Type B pancreatic cell (in vitro differentiated cells): ENCODE measurements around the gene ASRGL1. TPM values are rescaled to one million over a fixed set of nuclear protein-coding genes. Genes with fewer than 3 reads are reported as not detected.

ENCODE experiments used
- DNase-seq: peaks from one replicate; pipeline ENCODE4 v3.0.0; 2021; ENCODE audit warnings: mixed read lengths; ENCODE audit not compliant: unreplicated experiment; ENCODE audit errors: extremely low spot score
- H3K27ac Mint-ChIP-seq: 2 replicates; pipeline ENCODE4 v1.8.0; 2021; ENCODE audit warnings: mild to moderate bottlenecking, mixed read lengths
- H3K27me3 Mint-ChIP-seq: 2 replicates; pipeline ENCODE4 v1.8.0; 2021; ENCODE audit warnings: mixed read lengths
- H3K36me3 Mint-ChIP-seq: 2 replicates; pipeline ENCODE4 v1.8.0; 2021; ENCODE audit warnings: mixed read lengths
- H3K4me1 Mint-ChIP-seq: one replicate; pipeline ENCODE4 v1.8.0; 2021; ENCODE audit warnings: mixed read lengths; ENCODE audit not compliant: unreplicated experiment
- H3K4me3 Mint-ChIP-seq: 2 replicates; pipeline ENCODE4 v1.8.0; 2021; ENCODE audit warnings: mild to moderate bottlenecking, mixed read lengths
- H3K9me3 Mint-ChIP-seq: 2 replicates; pipeline ENCODE4 v1.8.0; 2021; ENCODE audit warnings: mixed read lengths
- CTCF ChIP-seq: fragments of 200-600 bp; sonication (generic); conservative IDR thresholded peaks from 2 replicates; pipeline ENCODE4 v1.5.0; 2021; ENCODE audit warnings: antibody characterized with exemption, mild to moderate bottlenecking
- total RNA-seq: library from RNA; stranded (reverse); gene quantifications from 2 replicates; pipeline ENCODE4 v1.2.1, GENCODE V29; 2021; ENCODE audit warnings: low replicate concordance

Gene ASRGL1
- total RNA-seq, 1 donor from 2014 or later, result 48.0 TPM

- Mint-ChIP-seq H3K36me3 (no peaks in the 10 kb centered on the region), H3K27ac (no peak overlapping the region), H3K4me1 (peaks cover 15% of the 10 kb centered on the region), H3K4me3 (no peak overlapping the region), H3K27me3 (no peaks in the 10 kb centered on the region), H3K9me3 (no peaks in the 10 kb centered on the region)
- no peak for DNase-seq
- no peak for TF ChIP-seq CTCF
Observed at GRCh38 chr11:62406034-62406433, 68.8 kb downstream of the ASRGL1 start.

- TF ChIP-seq CTCF, result no peak
- Mint-ChIP-seq H3K36me3 (no peaks in the 10 kb centered on the region), H3K27ac (no peak overlapping the region), H3K4me3 (no peak overlapping the region), H3K9me3 (no peaks in the 10 kb centered on the region), H3K4me1 (peaks cover 3% of the 10 kb centered on the region), H3K27me3 (no peaks in the 10 kb centered on the region)
- DNase-seq, result no peak
Observed at GRCh38 chr11:62409831-62410230, 72.6 kb downstream of the ASRGL1 start.

GRCh38 chr11:62410972-62411371, 73.7 kb downstream of the ASRGL1 start:
- DNase-seq, result no peak
- Mint-ChIP-seq H3K4me3 (no peak overlapping the region), H3K27me3 (no peaks in the 10 kb centered on the region), H3K9me3 (no peaks in the 10 kb centered on the region), H3K36me3 (no peaks in the 10 kb centered on the region), H3K4me1 (no peaks in the 10 kb centered on the region), H3K27ac (no peak overlapping the region)
- no peak for TF ChIP-seq CTCF

GRCh38 chr11:62411524-62411923, 74.3 kb downstream of the ASRGL1 start:
- DNase-seq, result no peak
- H3K27me3 Mint-ChIP-seq, result no peaks in the 10 kb centered on the region
- H3K27ac Mint-ChIP-seq, result no peak overlapping the region
- no peaks in the 10 kb centered on the region for H3K9me3 Mint-ChIP-seq
- no peaks in the 10 kb centered on the region for H3K36me3 Mint-ChIP-seq
- TF ChIP-seq CTCF, result no peak
- H3K4me1 Mint-ChIP-seq, result no peaks in the 10 kb centered on the region
- no peak overlapping the region for H3K4me3 Mint-ChIP-seq

- Mint-ChIP-seq H3K27me3 (no peaks in the 10 kb centered on the region), H3K9me3 (no peaks in the 10 kb centered on the region), H3K36me3 (no peaks in the 10 kb centered on the region), H3K4me1 (no peaks in the 10 kb centered on the region), H3K4me3 (no peak overlapping the region), H3K27ac (no peak overlapping the region)
- no peak for TF ChIP-seq CTCF
- DNase-seq, result no peak
Observed at GRCh38 chr11:62413060-62413696, 75.9 kb downstream of the ASRGL1 start.

- TF ChIP-seq CTCF, result no peak
- Mint-ChIP-seq H3K9me3 (no peaks in the 10 kb centered on the region), H3K27me3 (no peaks in the 10 kb centered on the region), H3K4me3 (no peak overlapping the region), H3K27ac (no peak overlapping the region), H3K4me1 (peaks cover 7% of the 10 kb centered on the region), H3K36me3 (no peaks in the 10 kb centered on the region)
- no peak for DNase-seq
Observed at GRCh38 chr11:62416596-62416995, 79.3 kb downstream of the ASRGL1 start.
